ENCODE measurements around the gene LNX2. TPM values are rescaled to one million over a fixed set of nuclear protein-coding genes. Genes with fewer than 3 reads are reported as not detected.

Gene LNX2
- total RNA-seq, 5 donors from 2014 or later (not counting 1 experiment from before 2014, with no cell fraction given): 5.0 to 11.8 (median 9.8) TPM

- no peak overlapping the region for H3K4me3 Mint-ChIP-seq
- H3K9me3 Mint-ChIP-seq: no peaks in the 10 kb centered on the region
- H3K27me3 Mint-ChIP-seq: no peaks in the 10 kb centered on the region
- Histone ChIP-seq H3K36me3 (ENCODE audit: control insufficient read depth in 2 of 2, extremely low read depth in 1 of 2, insufficient read depth in 1 of 2, low read length in 1 of 2) (no peaks in the 10 kb centered on the region), H3K27me3 (replicated peaks in 1 of 2; ENCODE audit: control insufficient read depth in 2 of 2, extremely low read depth in 1 of 2, insufficient read depth in 2 of 2, low read length in 1 of 2) (no peaks in the 10 kb centered on the region), H3K4me1 (ENCODE audit: control insufficient read depth in 1 of 2, extremely low read depth in 1 of 2, insufficient read depth in 2 of 2, low read length in 2 of 2) (peaks cover 3 to 8% of the 10 kb centered on the region in 2 experiments), H3K9me3 (no peaks in the 10 kb centered on the region), H3K4me3 (ENCODE audit: control insufficient read depth in 1 of 2, extremely low read depth in 1 of 2, low read length in 1 of 2) (no peak overlapping the region), H3K27ac (ENCODE audit: low read length) (no peak overlapping the region)
- no peak for DNase-seq
- no peak for ATAC-seq (replicated peaks in 1 of 4)
- peak overlapping the region in 1 of 2 donors; percentile 31 for H3K27ac Mint-ChIP-seq
- WGBS (ENCODE audit: insufficient coverage): 88% methylated on average over 8 of the region's 10 CpGs
- ChIA-PET CTCF (no interaction called here), POLR2A (no interaction called here)
- H3K4me1 Mint-ChIP-seq: peaks cover 9 to 11% (median 11%) of the 10 kb centered on the region in 3 donors
- H3K36me3 Mint-ChIP-seq: no peaks in the 10 kb centered on the region
Measured at GRCh38 chr13:27536361-27537101, 83.8 kb downstream of the LNX2 start.

- no peak overlapping the region for H3K4me3 Mint-ChIP-seq
- H3K9me3 ChIP-seq: no peaks in the 10 kb centered on the region
- H3K27ac Mint-ChIP-seq: no peak overlapping the region
- DNase-seq (no peak), ATAC-seq (replicated peaks in 1 of 4) (no peak)
- no peaks in the 10 kb centered on the region for H3K9me3 Mint-ChIP-seq
- 93% methylated on average over 3 of the region's 8 CpGs for WGBS (ENCODE audit: insufficient coverage)
- no peaks in the 10 kb centered on the region for H3K36me3 ChIP-seq (ENCODE audit: control insufficient read depth in 2 of 2, extremely low read depth in 1 of 2, insufficient read depth in 1 of 2, low read length in 1 of 2)
- POLR2A ChIA-PET: no interaction called here
- no peak overlapping the region for H3K4me3 ChIP-seq (ENCODE audit: control insufficient read depth in 1 of 2, extremely low read depth in 1 of 2, low read length in 1 of 2)
- H3K36me3 Mint-ChIP-seq: no peaks in the 10 kb centered on the region
- H3K27me3 ChIP-seq (replicated peaks in 1 of 2; ENCODE audit: control insufficient read depth in 2 of 2, extremely low read depth in 1 of 2, insufficient read depth in 2 of 2, low read length in 1 of 2): no peaks in the 10 kb centered on the region
- peaks cover 9 to 11% (median 11%) of the 10 kb centered on the region in 3 donors for H3K4me1 Mint-ChIP-seq
- peaks cover 3 to 8% of the 10 kb centered on the region in 2 experiments for H3K4me1 ChIP-seq (ENCODE audit: control insufficient read depth in 1 of 2, extremely low read depth in 1 of 2, insufficient read depth in 2 of 2, low read length in 2 of 2)
- peaks cover 0 to 3% of the 10 kb centered on the region in 2 donors for H3K27me3 Mint-ChIP-seq
- H3K27ac ChIP-seq (ENCODE audit: low read length): no peak overlapping the region
- CTCF ChIA-PET: no interaction called here
Measured at GRCh38 chr13:27535546-27535945, 84.8 kb downstream of the LNX2 start.

- Histone ChIP-seq H3K4me3 (ENCODE audit: control insufficient read depth in 1 of 2, extremely low read depth in 1 of 2, low read length in 1 of 2) (no peak overlapping the region), H3K4me1 (ENCODE audit: control insufficient read depth in 1 of 2, extremely low read depth in 1 of 2, insufficient read depth in 2 of 2, low read length in 2 of 2) (peaks cover 3 to 8% of the 10 kb centered on the region in 2 experiments), H3K36me3 (ENCODE audit: control insufficient read depth in 2 of 2, extremely low read depth in 1 of 2, insufficient read depth in 1 of 2, low read length in 1 of 2) (no peaks in the 10 kb centered on the region), H3K9me3 (no peaks in the 10 kb centered on the region), H3K27ac (ENCODE audit: low read length) (no peak overlapping the region), H3K27me3 (replicated peaks in 1 of 2; ENCODE audit: control insufficient read depth in 2 of 2, extremely low read depth in 1 of 2, insufficient read depth in 2 of 2, low read length in 1 of 2) (no peaks in the 10 kb centered on the region)
- CTCF ChIA-PET: interaction anchor here in 1 of 2 donors (0.8 to 1.5 kb wide), 2 partner anchors 147 to 417 kb away, joined by 3 to 5 read pairs; no protein-coding TSS in a partner anchor
- 78% methylated on average over 1 of the region's 3 CpGs for WGBS (ENCODE audit: insufficient coverage)
- POLR2A ChIA-PET: no interaction called here
- DNase-seq (no peak), ATAC-seq (replicated peaks in 1 of 4) (no peak)
- H3K27me3 Mint-ChIP-seq: peaks cover 0 to 3% of the 10 kb centered on the region in 2 donors
- H3K9me3 Mint-ChIP-seq: no peaks in the 10 kb centered on the region
- H3K27ac Mint-ChIP-seq: no peak overlapping the region
- H3K36me3 Mint-ChIP-seq: no peaks in the 10 kb centered on the region
- H3K4me3 Mint-ChIP-seq: no peak overlapping the region
- H3K4me1 Mint-ChIP-seq: peaks cover 9 to 11% (median 11%) of the 10 kb centered on the region in 3 donors
Measured at GRCh38 chr13:27534981-27535380, 85.3 kb downstream of the LNX2 start.

- no peak overlapping the region for H3K27ac Mint-ChIP-seq
- POLR2A ChIA-PET: interaction anchor here in 1 of 2 donors (0.7 kb wide), 1 partner anchor 157 kb away, joined by 4 read pairs; no protein-coding TSS in a partner anchor
- H3K4me1 Mint-ChIP-seq: peaks cover 9 to 11% (median 11%) of the 10 kb centered on the region in 3 donors
- CTCF ChIA-PET: interaction anchor here (0.6 to 1.5 kb wide), 3 partner anchors 11 to 417 kb away, joined by 3 to 5 read pairs (median 3); no protein-coding TSS in a partner anchor
- WGBS (ENCODE audit: insufficient coverage): 87% methylated on average over 7 of the region's 10 CpGs
- no peak for ATAC-seq (replicated peaks in 1 of 4)
- no peak for DNase-seq
- no peak overlapping the region for H3K4me3 Mint-ChIP-seq
- Histone ChIP-seq H3K27me3 (replicated peaks in 1 of 2; ENCODE audit: control insufficient read depth in 2 of 2, extremely low read depth in 1 of 2, insufficient read depth in 2 of 2, low read length in 1 of 2) (no peaks in the 10 kb centered on the region), H3K9me3 (no peaks in the 10 kb centered on the region), H3K36me3 (ENCODE audit: control insufficient read depth in 2 of 2, extremely low read depth in 1 of 2, insufficient read depth in 1 of 2, low read length in 1 of 2) (no peaks in the 10 kb centered on the region), H3K4me1 (ENCODE audit: control insufficient read depth in 1 of 2, extremely low read depth in 1 of 2, insufficient read depth in 2 of 2, low read length in 2 of 2) (peaks cover 3 to 8% of the 10 kb centered on the region in 2 experiments), H3K27ac (ENCODE audit: low read length) (no peak overlapping the region), H3K4me3 (ENCODE audit: control insufficient read depth in 1 of 2, extremely low read depth in 1 of 2, low read length in 1 of 2) (no peak overlapping the region)
- no peaks in the 10 kb centered on the region for H3K36me3 Mint-ChIP-seq
- H3K9me3 Mint-ChIP-seq: no peaks in the 10 kb centered on the region
- peaks cover 0 to 3% of the 10 kb centered on the region in 2 donors for H3K27me3 Mint-ChIP-seq
Measured at GRCh38 chr13:27534108-27534980, 86.0 kb downstream of the LNX2 start.

GRCh38 chr13:27533155-27533643, 87.1 kb downstream of the LNX2 start:
- H3K27ac Mint-ChIP-seq: no peak overlapping the region

GRCh38 chr13:27528908-27529307, 91.4 kb downstream of the LNX2 start:
- Mint-ChIP-seq H3K4me3 (no peak overlapping the region), H3K36me3 (peaks cover 4% of the 10 kb centered on the region)
- POLR2A ChIA-PET: no interaction called here

More at GRCh38 chr13:27533155-27533643, 87.1 kb downstream of the LNX2 start:
- peaks cover 3 to 8% of the 10 kb centered on the region in 2 experiments for H3K4me1 ChIP-seq (ENCODE audit: control insufficient read depth in 1 of 2, extremely low read depth in 1 of 2, insufficient read depth in 2 of 2, low read length in 2 of 2)
- Mint-ChIP-seq H3K36me3 (peaks cover 4% of the 10 kb centered on the region), H3K9me3 (no peaks in the 10 kb centered on the region), H3K4me1 (peaks cover 9 to 11% (median 11%) of the 10 kb centered on the region in 3 donors), H3K4me3 (peak overlapping the region in 1 of 3 donors; percentile 52), H3K27me3 (peaks cover 0 to 3% of the 10 kb centered on the region in 2 donors)
- ATAC-seq (replicated peaks in 1 of 4): peak; percentile 45 to 76 (median 54)
- H3K4me3 ChIP-seq (ENCODE audit: control insufficient read depth in 1 of 2, extremely low read depth in 1 of 2, low read length in 1 of 2): peak overlapping the region in 1 of 2 donors; percentile 45
- peak in 31 of 35 experiments; percentile 1 to 64 (median 31) for DNase-seq
- no peaks in the 10 kb centered on the region for H3K27me3 ChIP-seq (replicated peaks in 1 of 2; ENCODE audit: control insufficient read depth in 2 of 2, extremely low read depth in 1 of 2, insufficient read depth in 2 of 2, low read length in 1 of 2)
- no peak overlapping the region for H3K27ac ChIP-seq (ENCODE audit: low read length)
- H3K9me3 ChIP-seq: no peaks in the 10 kb centered on the region
- CTCF ChIA-PET: interaction anchor here (0.5 to 1.4 kb wide), 5 partner anchors 170 to 475 kb away, joined by 3 to 6 read pairs (median 3); no protein-coding TSS in a partner anchor
- POLR2A ChIA-PET: no interaction called here
- 4% methylated on average over 16 of the region's 19 CpGs for WGBS (ENCODE audit: insufficient coverage)
- peaks cover 0 to 4% of the 10 kb centered on the region in 2 donors for H3K36me3 ChIP-seq (ENCODE audit: control insufficient read depth in 2 of 2, extremely low read depth in 1 of 2, insufficient read depth in 1 of 2, low read length in 1 of 2)

More at GRCh38 chr13:27528908-27529307, 91.4 kb downstream of the LNX2 start:
- Histone ChIP-seq H3K9me3 (no peaks in the 10 kb centered on the region), H3K4me1 (ENCODE audit: control insufficient read depth in 1 of 2, extremely low read depth in 1 of 2, insufficient read depth in 2 of 2, low read length in 2 of 2) (peaks cover 3 to 8% of the 10 kb centered on the region in 2 experiments), H3K4me3 (ENCODE audit: control insufficient read depth in 1 of 2, extremely low read depth in 1 of 2, low read length in 1 of 2) (no peak overlapping the region), H3K27me3 (replicated peaks in 1 of 2; ENCODE audit: control insufficient read depth in 2 of 2, extremely low read depth in 1 of 2, insufficient read depth in 2 of 2, low read length in 1 of 2) (peaks cover 0 to 3% of the 10 kb centered on the region in 2 experiments), H3K27ac (ENCODE audit: low read length) (no peak overlapping the region), H3K36me3 (ENCODE audit: control insufficient read depth in 2 of 2, extremely low read depth in 1 of 2, insufficient read depth in 1 of 2, low read length in 1 of 2) (peaks cover 0 to 4% of the 10 kb centered on the region in 2 donors)
- H3K4me1 Mint-ChIP-seq: peaks cover 9 to 11% (median 11%) of the 10 kb centered on the region in 3 donors
- WGBS (ENCODE audit: insufficient coverage): 100% methylated on average over 5 of the region's 6 CpGs
- H3K27ac Mint-ChIP-seq: no peak overlapping the region
- ATAC-seq (replicated peaks in 1 of 4) (no peak), DNase-seq (no peak)
- peaks cover 3 to 4% of the 10 kb centered on the region in 2 donors for H3K27me3 Mint-ChIP-seq
- no peaks in the 10 kb centered on the region for H3K9me3 Mint-ChIP-seq
- CTCF ChIA-PET: interaction anchor here (0.7 to 1.6 kb wide), 2 partner anchors 73 to 79 kb away, joined by 3 to 4 read pairs; partner anchors contain the start of gene MTIF3 (in 1 of the 2)
